AG04450 (cell line): ENCODE results near the gene OTULINL. TPM values are rescaled to one million over a fixed set of nuclear protein-coding genes. Genes with fewer than 3 reads are reported as not detected.

Experiments
- CTCF ChIA-PET: fragments of 300-600, 350-600 bp; formaldehyde crosslinking; extraction: SDS; loops from one replicate; lab custom pipeline; 2022; ENCODE audit warnings: antibody characterized with exemption, inconsistent platforms; lab: Charles Lee
- POLR2A ChIA-PET: fragments of 350-600 bp; formaldehyde crosslinking; extraction: SDS; loops from one replicate; lab custom pipeline; 2021; ENCODE audit warnings: antibody characterized with exemption, inconsistent platforms; lab: Yijun Ruan, JAX
- DNase-seq: peaks from one replicate; pipeline ENCODE4 v3.0.0-alpha.2; 2011; ENCODE audit warnings: low read depth, low spot score
- H3K27ac ChIP-seq: one replicate; pipeline ENCODE4 v1.5.1; 2012; ENCODE audit warnings: low read depth, low read length, control low read depth
- H3K27me3 ChIP-seq: one replicate; pipeline ENCODE4 v1.6.0; 2012; ENCODE audit warnings: low read length; ENCODE audit not compliant: control insufficient read depth, insufficient read depth
- H3K4me3 ChIP-seq: 2 replicates; pipeline ENCODE4 v1.5.1; 2011; ENCODE audit warnings: mild to moderate bottlenecking, low read depth, low read length, control low read depth
- H3K9me3 ChIP-seq: 2 replicates; pipeline ENCODE4 v1.5.1; 2012; ENCODE audit warnings: low read length; ENCODE audit not compliant: control insufficient read depth, insufficient read depth
- polyA plus RNA-seq: library from polyadenylated mRNA; depleted of rRNA; stranded (reverse); fragments of >200 nt; gene quantifications from 2 replicates; pipeline ENCODE4 v1.2.3, GENCODE V29; 2011
- TF ChIP-seq, protein P1 (sequence below): IDR thresholded peaks from 2 replicates; pipeline ENCODE4 v1.5.1; 2011; ENCODE audit warnings: low read depth, low read length, control low read depth, inconsistent platforms

OTULINL gene
- polyA plus RNA-seq, 1 experiment: 0.21 TPM

DNA sequence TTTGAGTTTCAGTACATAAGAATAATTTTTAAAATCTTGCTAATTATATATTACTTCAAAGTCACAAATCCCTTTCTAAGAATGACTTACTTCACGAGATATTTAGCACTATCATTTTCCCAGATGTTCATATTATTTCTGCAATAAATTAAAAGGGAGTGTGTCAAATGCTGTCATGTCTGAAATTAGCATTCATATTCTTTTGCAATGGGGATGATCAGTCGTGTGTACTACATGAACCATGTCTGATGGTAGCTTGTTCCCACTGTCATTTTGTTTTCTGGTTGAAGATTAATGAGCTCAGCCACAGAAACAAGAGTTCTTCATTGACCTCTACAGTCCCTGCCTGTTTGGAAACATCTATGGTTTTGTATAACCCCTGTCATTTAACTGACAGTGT lies 30.1 kb downstream of the OTULINL start:
- no peak overlapping the region for H3K4me3 ChIP-seq
- no peak overlapping the region for H3K27ac ChIP-seq
- H3K9me3 ChIP-seq: no peaks in the 10 kb centered on the region
- POLR2A ChIA-PET: no interaction called here
- H3K27me3 ChIP-seq: peaks cover 19% of the 10 kb centered on the region
- no peak for DNase-seq
- TF ChIP-seq, protein P1, sequence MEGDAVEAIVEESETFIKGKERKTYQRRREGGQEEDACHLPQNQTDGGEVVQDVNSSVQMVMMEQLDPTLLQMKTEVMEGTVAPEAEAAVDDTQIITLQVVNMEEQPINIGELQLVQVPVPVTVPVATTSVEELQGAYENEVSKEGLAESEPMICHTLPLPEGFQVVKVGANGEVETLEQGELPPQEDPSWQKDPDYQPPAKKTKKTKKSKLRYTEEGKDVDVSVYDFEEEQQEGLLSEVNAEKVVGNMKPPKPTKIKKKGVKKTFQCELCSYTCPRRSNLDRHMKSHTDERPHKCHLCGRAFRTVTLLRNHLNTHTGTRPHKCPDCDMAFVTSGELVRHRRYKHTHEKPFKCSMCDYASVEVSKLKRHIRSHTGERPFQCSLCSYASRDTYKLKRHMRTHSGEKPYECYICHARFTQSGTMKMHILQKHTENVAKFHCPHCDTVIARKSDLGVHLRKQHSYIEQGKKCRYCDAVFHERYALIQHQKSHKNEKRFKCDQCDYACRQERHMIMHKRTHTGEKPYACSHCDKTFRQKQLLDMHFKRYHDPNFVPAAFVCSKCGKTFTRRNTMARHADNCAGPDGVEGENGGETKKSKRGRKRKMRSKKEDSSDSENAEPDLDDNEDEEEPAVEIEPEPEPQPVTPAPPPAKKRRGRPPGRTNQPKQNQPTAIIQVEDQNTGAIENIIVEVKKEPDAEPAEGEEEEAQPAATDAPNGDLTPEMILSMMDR: no peak
- CTCF ChIA-PET: no interaction called here

DNA sequence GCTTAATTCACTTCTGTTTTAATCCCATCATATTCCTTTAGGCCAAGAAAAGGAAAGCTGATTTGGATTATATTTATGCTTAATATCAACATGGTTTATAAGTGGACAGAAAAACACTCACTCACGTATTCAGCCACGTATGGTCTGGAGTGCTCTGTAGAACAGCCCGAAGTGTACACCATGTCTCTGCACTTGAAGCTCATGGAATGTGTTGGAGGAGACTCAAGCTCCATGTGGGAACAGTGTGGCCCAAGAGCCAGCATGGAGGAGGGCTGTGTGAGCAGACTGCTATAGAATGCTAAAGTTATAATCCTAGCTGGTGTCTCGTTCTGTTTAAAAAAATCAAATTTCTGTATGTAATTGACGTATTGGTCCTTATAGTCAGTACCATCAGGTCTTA lies 32.9 kb downstream of the OTULINL start:
- ChIA-PET POLR2A (no interaction called here), CTCF (no interaction called here)
- TF ChIP-seq, protein P1: no peak
- H3K4me3 ChIP-seq: no peak overlapping the region
- peaks cover 23% of the 10 kb centered on the region for H3K27me3 ChIP-seq
- no peak for DNase-seq
- H3K27ac ChIP-seq: no peak overlapping the region
- H3K9me3 ChIP-seq: no peaks in the 10 kb centered on the region

DNA sequence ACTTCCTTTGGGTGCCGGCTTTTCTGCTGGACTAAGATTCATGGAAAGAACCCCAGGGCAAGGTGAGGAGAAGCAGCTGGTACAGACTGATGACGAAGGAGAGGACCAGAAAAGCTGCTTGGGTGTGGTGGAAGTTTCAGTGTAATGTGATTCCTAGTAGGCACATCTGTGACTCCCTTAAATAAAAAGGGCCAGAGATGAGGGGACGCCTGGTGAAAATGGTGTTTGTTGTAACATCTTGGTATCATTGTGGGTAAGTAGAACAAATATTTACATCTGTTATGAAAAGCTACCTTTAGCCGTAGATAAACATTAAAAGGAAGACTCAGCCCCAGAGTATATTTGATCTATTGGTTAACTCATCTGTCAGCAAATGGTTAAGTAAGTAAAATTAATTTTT lies 33.8 kb downstream of the OTULINL start:
- no peak overlapping the region for H3K27ac ChIP-seq
- no peak overlapping the region for H3K4me3 ChIP-seq
- H3K9me3 ChIP-seq: no peaks in the 10 kb centered on the region
- POLR2A ChIA-PET: no interaction called here
- peaks cover 20% of the 10 kb centered on the region for H3K27me3 ChIP-seq
- DNase-seq: no peak
- CTCF ChIA-PET: no interaction called here
- TF ChIP-seq, protein P1: no peak

DNA sequence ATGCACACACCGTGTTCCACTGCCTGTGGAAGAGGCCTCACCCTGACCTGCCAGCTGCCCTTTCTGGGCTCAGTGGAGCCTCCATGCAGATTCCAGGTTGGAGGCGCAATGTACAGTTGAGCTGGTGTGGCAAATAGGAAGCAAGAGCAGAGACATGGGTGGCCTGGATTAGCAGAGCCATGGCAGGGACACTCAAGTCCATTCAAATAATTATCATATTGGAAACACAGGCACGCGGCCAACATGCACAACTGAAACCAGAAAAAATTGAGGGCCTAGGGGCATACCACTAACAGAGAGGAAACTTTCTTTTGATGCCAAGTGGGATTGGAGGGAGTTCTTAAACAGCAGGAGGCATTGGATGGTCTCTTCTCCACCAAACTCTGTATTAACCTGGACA lies 35.8 kb downstream of the OTULINL start:
- H3K9me3 ChIP-seq: peaks cover 4% of the 10 kb centered on the region; the same call in 1 of the 2 replicates
- no peak overlapping the region for H3K27ac ChIP-seq
- no peak for DNase-seq
- POLR2A ChIA-PET: no interaction called here
- CTCF ChIA-PET: interaction anchor here (0.9 kb wide), 1 partner anchor 11 kb away, joined by 3 read pairs; no protein-coding TSS in a partner anchor
- peaks cover 19% of the 10 kb centered on the region for H3K27me3 ChIP-seq
- H3K4me3 ChIP-seq: no peak overlapping the region
- TF ChIP-seq, protein P1: no peak

DNA sequence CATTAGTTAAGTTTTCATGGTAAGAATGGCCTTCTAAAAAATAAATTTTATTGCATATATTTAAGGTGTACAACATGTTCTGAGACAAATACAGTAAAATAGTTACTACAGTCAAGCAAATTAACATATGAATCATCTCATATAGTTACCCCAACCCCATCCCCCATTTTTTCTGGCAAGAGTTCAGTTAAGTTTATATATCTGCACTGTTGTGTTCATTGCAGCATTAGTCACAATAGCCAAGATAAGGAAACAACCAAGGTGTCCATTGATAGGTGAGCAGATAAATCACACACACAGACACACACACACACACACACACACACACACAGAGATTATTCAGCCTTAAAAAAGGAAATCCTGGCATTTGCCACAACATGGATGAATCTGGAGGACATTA lies 45.7 kb downstream of the OTULINL start:
- TF ChIP-seq, protein P1: no peak
- Histone ChIP-seq H3K27ac (no peak overlapping the region), H3K4me3 (no peak overlapping the region), H3K27me3 (no peaks in the 10 kb centered on the region), H3K9me3 (no peaks in the 10 kb centered on the region)
- no peak for DNase-seq
- ChIA-PET POLR2A (no interaction called here), CTCF (no interaction called here)
